Neutrophil (primary cell): ENCODE results near the gene PROK1.

Source experiments
- H3K27ac ChIP-seq: fragments of 200-600 bp; sonication (generic); 2 replicates; pipeline ENCODE4 v1.5.1; 2016; ENCODE audit warnings: mild to moderate bottlenecking, moderate library complexity
- H3K27me3 ChIP-seq: fragments of 200-600 bp; sonication (generic); 2 replicates; pipeline ENCODE4 v1.6.0; 2016; ENCODE audit warnings: mild to moderate bottlenecking
- H3K36me3 ChIP-seq: fragments of 200-600 bp; sonication (generic); 2 replicates; pipeline ENCODE4 v1.5.1; 2017
- H3K4me1 ChIP-seq, 2 experiments: fragments of 200-600 bp in 1 of 2; sonication (generic) in 1 of 2; 1 replicate in 1 of 2; 2 replicates in 1 of 2; pipeline versions ENCODE4 v1.5.1 to v1.6.1; 2013 to 2016; ENCODE audit warnings: low read depth in 1 of 2, low read length in 1 of 2, mild to moderate bottlenecking in 1 of 2, moderate library complexity in 1 of 2; ENCODE audit not compliant: control insufficient read depth in 1 of 2, insufficient read depth in 1 of 2
- H3K4me3 ChIP-seq, 2 experiments: fragments of 200-600 bp in 1 of 2; sonication (generic) in 1 of 2; 1 replicate in 1 of 2; 2 replicates in 1 of 2; pipeline ENCODE4 v1.5.1; 2013 to 2016; ENCODE audit warnings: low read depth in 1 of 2, low read length in 1 of 2, mild to moderate bottlenecking in 1 of 2, moderate library complexity in 1 of 2
- H3K9me3 ChIP-seq: fragments of 200-600 bp; sonication (generic); 2 replicates; pipeline ENCODE4 v1.5.1; 2016
- CTCF ChIP-seq: fragments of 200-600 bp; sonication (generic); IDR thresholded peaks from 2 replicates; pipeline ENCODE4 v1.5.1; 2016; ENCODE audit warnings: antibody characterized with exemption

The PROK1 gene

GRCh38 chr1:110455151-110455550, 4.2 kb downstream of the PROK1 start:
- no peaks in the 10 kb centered on the region for H3K4me1 ChIP-seq
- no peaks in the 10 kb centered on the region for H3K9me3 ChIP-seq
- TF ChIP-seq CTCF = no peak
- no peak overlapping the region for H3K27ac ChIP-seq
- no peak overlapping the region for H3K4me3 ChIP-seq
- no peaks in the 10 kb centered on the region for H3K36me3 ChIP-seq
- peaks cover 19% of the 10 kb centered on the region for H3K27me3 ChIP-seq

- Histone ChIP-seq H3K9me3 (no peaks in the 10 kb centered on the region), H3K36me3 (no peaks in the 10 kb centered on the region), H3K4me3 (no peak overlapping the region), H3K27me3 (no peaks in the 10 kb centered on the region), H3K27ac (no peak overlapping the region), H3K4me1 (no peaks in the 10 kb centered on the region)
- TF ChIP-seq CTCF = no peak
Measured at GRCh38 chr1:110457206-110457605, 6.3 kb downstream of the PROK1 start.

GRCh38 chr1:110460253-110461220, 9.6 kb downstream of the PROK1 start:
- Histone ChIP-seq H3K4me3 (no peak overlapping the region), H3K4me1 (no peaks in the 10 kb centered on the region), H3K9me3 (no peaks in the 10 kb centered on the region), H3K27ac (no peak overlapping the region), H3K36me3 (no peaks in the 10 kb centered on the region), H3K27me3 (no peaks in the 10 kb centered on the region)
- peak; percentile 96 for TF ChIP-seq CTCF

DNA sequence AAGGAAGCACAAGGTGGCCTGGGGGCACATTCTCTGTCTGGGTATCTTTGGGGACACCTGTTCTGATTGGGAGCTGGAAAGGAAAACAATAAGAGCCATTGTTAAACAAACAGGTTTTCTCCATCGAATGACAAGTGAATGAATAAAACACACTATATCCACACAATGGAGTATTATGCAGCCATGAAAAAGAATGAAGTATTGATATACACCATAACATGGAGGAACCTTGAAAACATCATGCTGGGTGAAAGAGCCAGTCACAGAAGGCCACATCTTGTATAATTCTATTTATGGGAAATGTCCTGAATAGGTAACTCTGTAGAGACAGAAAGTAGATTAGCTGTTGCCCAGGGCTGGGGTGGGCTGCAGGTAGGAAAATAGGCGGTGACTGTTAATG, 11.1 kb downstream of the PROK1 start:
- no peak for TF ChIP-seq CTCF
- H3K36me3 ChIP-seq = no peaks in the 10 kb centered on the region
- no peaks in the 10 kb centered on the region for H3K9me3 ChIP-seq
- H3K4me1 ChIP-seq = no peaks in the 10 kb centered on the region
- no peaks in the 10 kb centered on the region for H3K27me3 ChIP-seq
- no peak overlapping the region for H3K27ac ChIP-seq
- H3K4me3 ChIP-seq = no peak overlapping the region

GRCh38 chr1:110462964-110463363, 12.0 kb downstream of the PROK1 start:
- no peaks in the 10 kb centered on the region for H3K36me3 ChIP-seq
- H3K9me3 ChIP-seq = no peaks in the 10 kb centered on the region
- no peak overlapping the region for H3K4me3 ChIP-seq
- no peak overlapping the region for H3K27ac ChIP-seq
- H3K4me1 ChIP-seq = no peaks in the 10 kb centered on the region
- no peaks in the 10 kb centered on the region for H3K27me3 ChIP-seq
- TF ChIP-seq CTCF = no peak
